Spleen (tissue), 13 donors: ENCODE results near the gene PRKCD. TPM values are rescaled to one million over a fixed set of nuclear protein-coding genes. Genes with fewer than 3 reads are reported as not detected.

Experiments
- DNase-seq: peaks from one replicate; pipeline ENCODE4 v3.0.0-alpha.2; 2020
- H3K27ac ChIP-seq, 8 donors: fragments of 200-600 bp; sonication (generic) in 7 of 8; 1 replicate in 4 of 8; 2 replicates in 4 of 8; pipeline versions ENCODE4 v1.5.0 to v1.8.0; 2016 to 2021; ENCODE audit warnings: inconsistent platforms in 4 of 8, mild to moderate bottlenecking in 4 of 8, moderate library complexity in 1 of 8
- H3K27me3 ChIP-seq, 7 donors: fragments of 200-600 bp; sonication (generic) in 6 of 7; replicated peaks in 1 of 7; 1 replicate in 4 of 7; 2 replicates in 3 of 7; pipeline versions ENCODE4 v1.5.0 to v1.8.0; 2016 to 2021; ENCODE audit warnings: inconsistent platforms in 3 of 7, mild to moderate bottlenecking in 1 of 7
- H3K36me3 ChIP-seq, 6 donors: fragments of 200-600 bp; sonication (generic) in 5 of 6; 1 replicate in 4 of 6; 2 replicates in 2 of 6; pipeline versions ENCODE4 v1.5.0 to v1.8.0; 2016 to 2021; ENCODE audit warnings: inconsistent platforms in 2 of 6
- H3K4me1 ChIP-seq, 6 donors: fragments of 200-600 bp; sonication (generic) in 5 of 6; 1 replicate in 3 of 6; 2 replicates in 3 of 6; pipeline versions ENCODE4 v1.5.0 to v1.8.0; 2016 to 2021; ENCODE audit warnings: inconsistent platforms in 3 of 6
- H3K4me3 ChIP-seq, 8 donors: fragments of 200-600 bp; sonication (generic) in 7 of 8; 1 replicate in 4 of 8; 2 replicates in 4 of 8; pipeline versions ENCODE4 v1.5.0 to v1.8.0; 2016 to 2021; ENCODE audit warnings: inconsistent platforms in 4 of 8, mild to moderate bottlenecking in 4 of 8, moderate library complexity in 2 of 8
- H3K9me3 ChIP-seq, 8 donors: fragments of 200-600 bp; sonication (generic) in 7 of 8; 1 replicate in 4 of 8; 2 replicates in 4 of 8; pipeline versions ENCODE4 v1.5.0 to v1.8.0; 2016 to 2021; ENCODE audit warnings: inconsistent platforms in 4 of 8
- POLR2A ChIP-seq, 3 donors: fragments of 450-650 bp; IDR thresholded peaks; one replicate each; pipeline ENCODE4 v1.5.1; 2017; ENCODE audit warnings: antibody characterized with exemption in 3 of 3, mild to moderate bottlenecking in 1 of 3
- POLR2AphosphoS5 ChIP-seq, 3 donors: sonication (generic); formaldehyde crosslinking; IDR thresholded peaks; one replicate each; pipeline ENCODE4 v1.5.1; 2017; ENCODE audit warnings: antibody characterized with exemption in 3 of 3
- WGBS, 5 donors: extraction: QIAGEN DNeasy Blood & Tissue Kit in 3 of 5; methylation state at CpG; one replicate each; pipeline versions ENCODE4 v1.1.5 to v1.1.7; 2013 to 2018; 5-methylcytosine and 5-hydroxymethylcytosine counted together
- intact Hi-C: fragments of 100-400 bp; cut with DNase I; formaldehyde crosslinking; loops from one replicate; pipeline ENCODE4 v1.15.0; 2023; ENCODE audit warnings: low total_unique reads
- long read RNA-seq, 2 donors: transcript quantifications; one replicate each; lab custom pipeline, GENCODE V29; 2026
- polyA plus RNA-seq, 3 donors: library from polyadenylated mRNA; stranded (reverse); fragments of 200-250 nt; gene quantifications; one replicate each; pipeline ENCODE4 v1.2.1, GENCODE V29; 2013
- total RNA-seq, 7 donors: library from RNA; depleted of rRNA in 3 of 7; stranded (reverse); fragments of >200 nt in 3 of 7; fragmentation: NEBNext Ultra II Directional in 4 of 7; extraction: Animal tissue kit (Norgen Biotek cat#: 25700) in 4 of 7; gene quantifications; one replicate each; pipeline versions ENCODE4 v1.1.0 to v1.2.1, GENCODE V29; 2016 to 2021
- TF ChIP-seq, protein P1 (sequence below), 11 experiments: fragments of 200-600 bp in 7 of 11; fragments of 450-650 bp in 4 of 11; sonication (generic) in 4 of 11; IDR thresholded peaks in 8 of 11; conservative IDR thresholded peaks in 3 of 11; 1 replicate in 7 of 11; 2 replicates in 4 of 11; pipeline versions ENCODE4 v1.4.0 to v1.8.0; 2016 to 2021; ENCODE audit warnings: antibody characterized with exemption in 11 of 11, inconsistent platforms in 4 of 11, mild to moderate bottlenecking in 1 of 11
- donor health status: healthy with polysubstance abuse.
- donor health status: DM: no; HTN: no; CAD: no; lungs with moderate emphysema.
- donor health status: DM: no; HTN: no; CAD: no.
- donor health status: Bipolar disorder and iron deficiency.
- donor health status: healthy.
- donor health status: DM: no; HTN: no; CAD: no.
- donor health status: DM: yes; HTN: yes; CAD: no.

PRKCD gene
- 100 to 1,000 TPM in 1 of 7 donors, 10 to 100 TPM in 6; 42.7 to 100 (median 59.6) TPM for total RNA-seq
- polyA plus RNA-seq, result 10 to 100 TPM; 22.2 to 50.0 (median 31.9) TPM
- long read RNA-seq, donor 1, partial matches to known transcripts, result 0 of 2 reads
- long read RNA-seq, donor 1, other reads (novel, unspliced or antisense), result 0 of 2 reads
- long read RNA-seq, donor 2, partial matches to known transcripts, result 0 of 5 reads
- long read RNA-seq, donor 2, other reads (novel, unspliced or antisense), result 0 of 5 reads

DNA sequence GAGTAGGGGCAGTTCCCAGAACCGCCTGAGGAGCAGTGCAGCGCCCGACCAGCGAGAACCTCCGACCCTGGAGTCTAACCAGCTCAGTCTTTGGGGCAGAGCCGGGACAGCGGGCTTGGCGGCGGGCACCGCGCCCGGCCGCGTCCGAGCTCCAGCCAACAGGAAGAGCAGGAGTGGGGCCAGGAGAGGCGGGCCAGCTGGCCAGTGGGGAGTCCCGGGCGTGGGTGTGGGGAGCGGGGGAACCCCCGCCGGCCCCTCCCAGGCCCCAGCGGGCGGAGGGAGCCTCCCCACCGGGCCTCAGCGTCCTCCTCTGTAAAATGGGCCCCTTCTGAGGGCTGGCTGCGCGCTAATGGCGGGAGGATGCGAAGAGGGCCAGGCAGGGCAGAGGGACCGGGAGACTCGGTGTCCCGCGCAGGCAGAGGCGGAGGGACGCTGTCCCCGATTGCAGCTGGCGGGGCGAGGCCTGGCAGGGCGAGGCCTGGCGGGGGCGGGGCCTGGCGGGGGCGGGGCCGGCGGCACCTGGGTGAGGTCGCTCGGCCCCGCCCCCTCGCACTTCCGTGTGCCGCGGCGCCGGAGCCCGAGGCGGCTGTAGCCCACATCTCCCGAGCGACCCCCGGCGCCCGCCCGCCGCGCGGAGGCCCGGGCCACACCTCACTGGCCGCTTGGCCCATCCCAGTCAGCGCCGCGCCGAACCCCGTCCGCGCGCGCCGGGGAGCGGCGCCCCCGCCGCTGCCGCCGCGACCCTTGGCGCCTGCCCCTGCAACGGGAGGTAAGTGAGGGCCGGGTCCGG lies at the start of gene PRKCD:
TSS of gene PRKCD (plus strand) at position 550 of the 790 bp plus-strand sequence. CDS start 17,214 bp downstream, outside the sequence.
- intact Hi-C loops, result no loop called here
- Histone ChIP-seq H3K27me3 (peaks cover 0 to 16% (median 9%) of the 10 kb centered on the region in 7 donors), H3K9me3 (no peaks in the 10 kb centered on the region), H3K4me3 (peak within 1 kb of the TSS; percentile 72 to 93 (median 82)), H3K4me1 (peaks cover 12 to 91% (median 72%) of the 10 kb centered on the region in 6 donors), H3K36me3 (peaks cover 0 to 17% (median 0%) of the 10 kb centered on the region in 6 donors), H3K27ac (peak within 1 kb of the TSS; percentile 80 to 98 (median 92))
- TF ChIP-seq POLR2AphosphoS5 (IDR thresholded peaks at IDR 0.05) (peak; percentile 90 to 93 (median 92)), POLR2A (IDR thresholded peaks at IDR 0.05) (peak in 1 of 3 donors; percentile 22)
- TF ChIP-seq, protein P1, sequence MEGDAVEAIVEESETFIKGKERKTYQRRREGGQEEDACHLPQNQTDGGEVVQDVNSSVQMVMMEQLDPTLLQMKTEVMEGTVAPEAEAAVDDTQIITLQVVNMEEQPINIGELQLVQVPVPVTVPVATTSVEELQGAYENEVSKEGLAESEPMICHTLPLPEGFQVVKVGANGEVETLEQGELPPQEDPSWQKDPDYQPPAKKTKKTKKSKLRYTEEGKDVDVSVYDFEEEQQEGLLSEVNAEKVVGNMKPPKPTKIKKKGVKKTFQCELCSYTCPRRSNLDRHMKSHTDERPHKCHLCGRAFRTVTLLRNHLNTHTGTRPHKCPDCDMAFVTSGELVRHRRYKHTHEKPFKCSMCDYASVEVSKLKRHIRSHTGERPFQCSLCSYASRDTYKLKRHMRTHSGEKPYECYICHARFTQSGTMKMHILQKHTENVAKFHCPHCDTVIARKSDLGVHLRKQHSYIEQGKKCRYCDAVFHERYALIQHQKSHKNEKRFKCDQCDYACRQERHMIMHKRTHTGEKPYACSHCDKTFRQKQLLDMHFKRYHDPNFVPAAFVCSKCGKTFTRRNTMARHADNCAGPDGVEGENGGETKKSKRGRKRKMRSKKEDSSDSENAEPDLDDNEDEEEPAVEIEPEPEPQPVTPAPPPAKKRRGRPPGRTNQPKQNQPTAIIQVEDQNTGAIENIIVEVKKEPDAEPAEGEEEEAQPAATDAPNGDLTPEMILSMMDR (IDR thresholded peaks at IDR 0.05 in 8 of 11, conservative IDR thresholded peaks at IDR 0.05 in 3 of 11), result peak; percentile 8 to 79 (median 63)
- peak; percentile 96 for DNase-seq
- WGBS, 5 donors, result 0 to 1% (median 1%) methylated on average over 7 to 88 of the region's 88 CpGs

DNA sequence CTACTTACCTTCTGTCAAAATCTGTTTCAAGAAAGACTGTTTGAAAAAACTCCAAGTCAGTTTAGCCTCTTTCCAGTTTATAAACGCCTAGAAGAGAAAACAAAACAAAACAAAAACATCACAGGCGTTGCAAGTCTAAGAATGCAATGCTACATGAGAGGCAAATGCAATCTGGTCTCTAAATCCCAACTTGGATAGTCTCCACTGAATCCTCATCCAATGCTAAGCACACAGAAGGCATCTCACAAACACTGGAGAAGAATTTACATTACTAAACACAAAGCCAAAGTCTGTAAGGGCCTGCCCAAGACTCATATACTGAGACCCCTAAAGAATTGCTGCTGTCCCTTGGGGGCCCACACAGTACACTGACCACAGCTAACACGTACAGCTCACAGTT lies 49.2 kb upstream of the PRKCD start:
- Histone ChIP-seq H3K9me3 (no peaks in the 10 kb centered on the region), H3K27me3 (no peaks in the 10 kb centered on the region), H3K27ac (no peak overlapping the region), H3K4me1 (peaks cover 0 to 47% (median 13%) of the 10 kb centered on the region in 6 donors), H3K36me3 (peaks cover 0 to 97% (median 51%) of the 10 kb centered on the region in 6 donors), H3K4me3 (no peak overlapping the region)
- TF ChIP-seq POLR2A (IDR thresholded peaks at IDR 0.05) (no peak), POLR2AphosphoS5 (IDR thresholded peaks at IDR 0.05) (no peak)
- TF ChIP-seq, protein P1 (IDR thresholded peaks at IDR 0.05 in 8 of 11, conservative IDR thresholded peaks at IDR 0.05 in 3 of 11), result no peak
- 88 to 95% (median 91%) methylated on average over 3 of the region's 3 CpGs for WGBS, 5 donors
- intact Hi-C loops, result loop anchor here (5.0 kb wide), 1 partner anchor 85 kb away; no protein-coding TSS in a partner anchor
- no peak for DNase-seq

DNA sequence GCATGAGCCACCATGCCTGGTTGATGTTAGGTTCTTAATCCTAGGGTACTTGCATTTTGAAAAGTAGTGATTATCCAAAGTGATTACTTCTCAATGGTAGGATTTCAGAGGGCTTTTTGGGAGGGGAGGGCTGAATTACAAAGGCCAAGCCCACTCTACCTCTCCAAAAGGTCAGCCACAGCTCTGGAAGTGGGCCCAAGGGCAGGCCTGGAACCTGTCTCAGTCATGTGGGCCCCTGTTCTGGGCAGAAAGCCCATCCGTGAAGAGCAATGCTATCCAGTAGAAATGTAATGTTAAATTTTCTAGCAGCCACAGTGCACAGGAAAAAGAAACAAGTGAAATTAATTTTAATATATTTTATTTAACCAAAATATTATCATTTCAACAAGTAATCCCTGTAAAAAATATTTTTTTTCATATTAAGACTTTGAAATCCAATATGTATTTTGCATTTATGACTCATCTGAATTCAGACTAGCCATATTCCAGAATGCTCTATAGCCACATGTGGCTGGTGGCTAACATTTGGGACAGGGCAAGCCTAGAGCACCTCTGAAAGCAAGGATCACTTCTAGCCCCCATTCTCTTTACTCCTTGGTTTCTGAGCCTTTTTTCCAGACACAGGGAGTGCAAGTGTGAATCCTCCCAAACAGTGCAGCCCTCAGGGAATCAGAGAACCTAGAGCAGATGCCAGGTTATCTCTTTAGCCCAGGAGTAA lies 47.6 kb upstream of the PRKCD start:
- TF ChIP-seq, protein P1 (IDR thresholded peaks at IDR 0.05 in 8 of 11, conservative IDR thresholded peaks at IDR 0.05 in 3 of 11), result no peak
- TF ChIP-seq POLR2AphosphoS5 (IDR thresholded peaks at IDR 0.05) (no peak), POLR2A (IDR thresholded peaks at IDR 0.05) (no peak)
- no peak for DNase-seq
- Histone ChIP-seq H3K4me3 (peak overlapping the region in 1 of 8 donors; percentile 42), H3K9me3 (no peaks in the 10 kb centered on the region), H3K27ac (peak overlapping the region in 4 of 8 donors; percentile 54 to 88 (median 78)), H3K36me3 (peaks cover 0 to 97% (median 61%) of the 10 kb centered on the region in 6 donors), H3K27me3 (no peaks in the 10 kb centered on the region), H3K4me1 (peaks cover 0 to 47% (median 13%) of the 10 kb centered on the region in 6 donors)
- intact Hi-C loops, result loop anchor here (5.0 kb wide), 1 partner anchor 84 kb away; no protein-coding TSS in a partner anchor
- 88 to 100% (median 95%) methylated on average over 1 of the region's 1 CpG for WGBS, 5 donors
